Measurements from ENCODE around the gene PEPD.

Gene PEPD

DNA sequence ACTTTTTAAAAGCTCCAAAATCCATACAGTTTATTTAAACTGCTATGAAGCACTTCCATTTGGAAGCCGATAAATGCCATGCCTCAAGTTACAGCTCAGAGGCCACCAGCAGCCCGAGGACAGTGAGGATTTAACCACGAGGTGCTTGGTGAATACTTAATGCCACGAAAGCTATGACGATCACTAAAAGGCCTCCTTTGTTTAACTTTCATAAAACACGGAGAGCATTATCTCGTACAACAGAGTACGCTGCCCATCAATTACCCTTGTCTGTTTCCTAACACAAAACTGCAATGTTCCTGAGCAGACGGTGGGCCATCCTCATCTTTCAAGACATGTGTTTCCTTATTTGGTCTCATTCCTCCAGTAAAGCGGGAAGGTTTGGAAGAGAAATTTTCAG, 58.4 kb downstream of the PEPD start:
- FAIRE-seq (no peak), DNase-seq (ENCODE audit: insufficient read length, low spot score) (no peak)
- TF ChIP-seq POLR2A (IDR thresholded peaks at IDR 0.05; ENCODE audit: low read depth, low read length) = no peak

DNA sequence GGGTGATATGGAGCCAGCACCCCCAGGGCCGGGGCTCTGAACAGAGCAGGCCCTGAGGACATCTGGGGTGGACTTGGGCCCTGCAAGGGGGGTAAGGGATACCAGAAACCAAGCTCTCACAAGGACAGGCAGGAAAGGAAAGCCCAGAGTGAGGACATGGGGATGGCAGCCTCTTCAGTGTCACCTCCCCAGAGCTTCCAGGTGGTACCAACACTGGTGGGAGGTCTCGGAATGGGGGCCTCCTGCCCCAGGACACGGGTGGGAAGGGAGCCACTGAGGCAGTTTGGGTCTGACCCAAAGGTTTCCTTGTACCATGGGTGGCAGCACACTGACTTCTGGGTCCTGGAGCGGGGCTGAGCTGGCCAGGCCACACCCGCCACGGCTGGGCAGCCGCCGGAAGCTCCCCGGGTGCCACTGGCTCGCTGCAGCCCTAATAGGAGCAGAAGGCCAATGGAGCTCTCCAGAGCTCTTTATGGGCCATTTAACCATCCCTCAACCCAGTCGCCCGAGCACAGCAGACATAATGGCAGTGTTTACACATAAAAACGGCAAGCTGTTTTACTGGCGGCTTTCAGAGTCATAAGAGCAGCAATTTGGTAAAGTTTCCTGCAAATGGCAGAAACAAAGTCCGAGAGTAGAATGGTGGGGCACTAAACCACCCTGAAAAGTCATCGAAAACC, 59.3 kb downstream of the PEPD start:
- no peak for FAIRE-seq
- TF ChIP-seq POLR2A (IDR thresholded peaks at IDR 0.05; ENCODE audit: low read depth, low read length) = no peak
- DNase-seq (ENCODE audit: insufficient read length, low spot score) = no peak

DNA sequence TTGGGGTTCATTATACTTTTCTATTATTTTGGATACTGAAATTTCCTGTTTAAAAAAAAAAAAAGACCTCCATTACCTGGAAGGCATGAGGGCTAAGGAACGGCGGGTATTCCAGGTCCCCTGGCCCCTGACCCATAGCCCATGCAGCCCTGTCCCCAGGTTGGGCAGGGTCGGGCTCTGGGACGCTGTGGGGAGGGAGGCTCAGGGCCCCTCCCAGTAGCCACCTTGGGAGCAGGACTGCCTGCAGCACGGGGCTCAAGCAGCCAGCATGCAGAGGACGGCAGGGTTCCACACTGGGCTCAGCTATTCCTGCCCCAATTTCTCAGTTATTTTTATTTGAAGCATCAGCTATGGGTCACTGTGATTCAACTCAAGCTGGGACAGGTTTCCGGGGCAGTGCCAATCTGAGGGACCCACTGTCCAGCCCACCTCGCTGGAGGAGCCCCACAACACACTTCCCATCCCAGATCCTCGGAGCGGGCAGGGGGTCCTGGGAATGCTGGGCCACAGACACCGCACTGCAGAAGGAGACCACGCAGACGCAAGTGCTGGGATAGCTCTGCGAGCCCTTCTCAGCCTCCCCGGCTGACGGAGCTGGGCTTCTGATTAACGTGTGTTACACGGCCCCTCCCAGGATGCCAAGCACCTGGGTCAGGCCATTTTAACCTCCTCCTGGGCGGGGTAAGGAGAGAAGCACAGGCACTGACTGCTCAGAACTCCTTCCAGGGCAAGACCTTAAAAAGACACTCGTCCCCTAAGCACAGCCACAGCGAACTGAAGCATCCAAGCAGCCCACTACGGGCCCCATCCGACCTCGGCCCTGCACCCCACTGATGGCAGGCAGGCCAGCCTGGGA, 60.1 kb downstream of the PEPD start:
- no peak for TF ChIP-seq POLR2A (IDR thresholded peaks at IDR 0.05; ENCODE audit: low read depth, low read length)
- no peak for DNase-seq (ENCODE audit: insufficient read length, low spot score)
- FAIRE-seq = no peak

DNA sequence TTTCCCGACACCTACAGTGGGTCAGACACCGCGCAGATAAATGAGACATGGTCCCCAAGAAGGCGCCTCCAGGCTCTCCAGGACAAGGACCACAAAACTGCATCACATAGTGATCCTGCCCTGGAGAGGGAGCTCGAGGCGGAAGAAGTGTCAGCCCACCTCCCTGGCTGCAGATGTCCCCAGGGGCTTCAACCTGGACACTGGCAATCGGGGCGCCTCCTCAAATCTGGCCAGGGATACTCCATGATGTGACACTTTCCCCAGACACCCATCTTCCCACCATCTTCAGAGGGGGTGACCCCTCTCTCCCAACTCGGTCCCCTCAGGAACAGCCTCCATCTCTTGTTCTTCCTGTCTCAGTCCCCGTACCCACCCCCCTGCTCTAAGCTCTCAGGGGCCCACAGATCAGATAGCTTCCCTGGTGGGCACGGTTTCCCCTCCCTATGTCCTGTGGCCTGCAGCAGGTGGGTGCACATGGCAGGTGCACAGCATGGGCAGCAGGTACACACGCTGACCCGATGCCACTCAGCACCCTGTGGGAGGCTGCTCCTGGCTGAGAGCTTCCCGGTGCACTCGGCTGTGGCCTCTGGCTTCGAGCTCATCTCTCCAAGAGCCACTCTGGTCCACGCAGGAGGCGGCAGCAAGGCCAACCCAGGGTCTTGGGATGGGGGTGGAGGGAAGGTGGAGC, 61.2 kb downstream of the PEPD start:
- FAIRE-seq (no peak), DNase-seq (ENCODE audit: insufficient read length, low spot score) (no peak)
- no peak for TF ChIP-seq POLR2A (IDR thresholded peaks at IDR 0.05; ENCODE audit: low read depth, low read length)

DNA sequence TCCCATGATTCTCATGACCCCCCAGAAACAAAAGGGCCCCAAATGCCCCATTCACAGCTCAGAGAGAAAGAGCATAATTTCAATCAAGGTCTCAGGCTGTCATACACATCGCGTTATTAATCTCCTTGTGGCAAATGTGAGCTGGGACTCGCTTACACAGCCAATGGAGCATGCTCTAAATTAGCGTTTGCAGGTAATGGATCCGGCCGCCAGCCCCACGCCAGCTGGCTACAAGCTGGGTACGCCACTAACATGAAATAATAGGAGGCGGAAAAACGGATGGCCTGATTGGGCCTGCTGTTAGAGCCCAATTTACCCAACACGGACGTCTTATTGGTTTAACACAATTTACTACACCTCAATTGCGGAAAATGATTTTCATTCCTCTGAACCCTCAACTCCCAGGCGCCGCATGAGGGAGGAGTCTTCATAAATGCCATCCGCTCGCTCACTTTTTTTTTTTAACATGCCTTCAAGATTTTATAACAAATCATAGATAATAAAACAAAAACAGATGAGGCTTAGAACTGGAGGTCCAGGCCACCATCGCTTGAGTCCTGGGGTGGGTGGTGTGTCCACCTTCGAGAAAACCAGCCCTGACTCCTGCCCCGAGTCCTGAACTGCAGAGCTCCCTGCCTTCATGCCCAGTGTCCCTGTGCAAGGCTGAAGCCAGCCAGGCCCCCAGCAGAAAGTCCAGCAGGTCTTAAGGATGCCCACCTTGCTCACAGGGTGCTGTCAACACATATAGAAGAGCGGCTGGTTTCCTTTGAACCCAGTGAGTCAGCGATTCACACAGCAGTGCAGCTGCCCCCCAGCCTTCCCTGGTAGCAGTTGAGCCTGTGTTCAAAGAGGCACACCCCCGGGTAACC, 62.1 kb downstream of the PEPD start:
- FAIRE-seq = no peak

DNA sequence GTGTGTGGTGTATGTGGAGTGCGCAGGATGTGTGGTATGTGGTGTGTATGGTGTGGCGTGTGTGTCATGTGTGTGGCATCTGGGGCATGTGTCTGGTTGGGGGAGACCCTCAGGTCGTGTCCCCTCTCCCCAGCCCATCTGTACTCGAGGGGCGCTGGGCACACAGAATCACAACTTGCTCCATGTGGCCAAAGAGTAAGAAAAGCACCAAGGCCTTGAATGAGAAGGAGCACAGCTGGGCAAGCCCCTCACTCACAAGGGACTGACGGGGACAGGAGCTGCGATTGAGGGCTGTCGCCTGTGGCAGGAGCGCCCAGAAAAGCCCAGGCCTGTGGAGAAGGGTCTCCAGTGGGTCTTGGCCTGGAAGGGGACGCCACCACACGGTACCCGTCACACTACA, 62.8 kb downstream of the PEPD start:
- no peak for DNase-seq (ENCODE audit: insufficient read length, low spot score)
- no peak for FAIRE-seq
- no peak for TF ChIP-seq POLR2A (IDR thresholded peaks at IDR 0.05; ENCODE audit: low read depth, low read length)

More for the DNA sequence above, 62.1 kb downstream of the PEPD start:
- TF ChIP-seq POLR2A (IDR thresholded peaks at IDR 0.05; ENCODE audit: low read depth, low read length) = no peak
- DNase-seq (ENCODE audit: insufficient read length, low spot score) = no peak

DNA sequence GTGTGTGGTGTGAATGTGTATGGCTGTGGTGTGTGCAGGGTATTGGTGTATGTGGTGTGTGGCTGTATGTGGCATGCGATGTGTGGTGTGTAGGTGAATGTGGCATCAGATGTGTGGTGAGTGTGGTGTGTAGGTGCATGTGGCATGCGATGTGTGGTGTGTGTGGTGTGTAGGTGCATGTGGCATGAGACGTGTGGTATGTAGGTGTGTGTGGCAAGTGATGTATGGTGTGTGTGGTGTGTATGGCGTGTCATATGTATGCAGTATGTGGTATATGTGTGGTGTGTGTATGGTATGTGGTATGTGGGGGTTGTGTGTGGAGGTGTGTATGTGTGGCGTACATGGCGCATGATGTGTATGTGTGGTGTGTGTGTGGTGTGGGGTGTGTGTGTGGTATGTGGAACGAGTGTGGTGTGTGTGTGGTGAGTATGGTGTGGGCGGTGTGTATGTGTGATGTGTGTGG, 63.4 kb downstream of the PEPD start:
- FAIRE-seq = no peak
- no peak for TF ChIP-seq POLR2A (IDR thresholded peaks at IDR 0.05; ENCODE audit: low read depth, low read length)
- no peak for DNase-seq (ENCODE audit: insufficient read length, low spot score)

DNA sequence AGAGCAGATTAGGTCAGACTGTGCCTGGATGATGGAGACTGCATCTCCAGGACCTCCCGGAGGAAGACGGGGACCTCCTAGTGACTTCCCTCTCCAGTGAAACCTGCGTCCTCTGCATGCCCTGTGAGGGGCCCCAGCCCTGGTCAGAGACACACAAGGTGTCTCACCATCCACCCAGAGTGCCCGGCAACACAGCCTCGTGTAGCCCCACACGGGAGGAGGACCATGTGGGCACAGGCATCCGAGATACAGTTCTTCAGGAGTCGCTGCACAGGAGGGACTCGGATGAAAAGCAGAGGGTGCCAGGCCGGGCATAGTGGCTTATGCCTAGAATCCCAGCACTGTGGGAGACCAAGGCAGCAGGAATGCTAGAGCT, 64.8 kb downstream of the PEPD start:
- TF ChIP-seq POLR2A (IDR thresholded peaks at IDR 0.05; ENCODE audit: low read depth, low read length) = no peak
- FAIRE-seq = no peak
- DNase-seq (ENCODE audit: insufficient read length, low spot score) = no peak

DNA sequence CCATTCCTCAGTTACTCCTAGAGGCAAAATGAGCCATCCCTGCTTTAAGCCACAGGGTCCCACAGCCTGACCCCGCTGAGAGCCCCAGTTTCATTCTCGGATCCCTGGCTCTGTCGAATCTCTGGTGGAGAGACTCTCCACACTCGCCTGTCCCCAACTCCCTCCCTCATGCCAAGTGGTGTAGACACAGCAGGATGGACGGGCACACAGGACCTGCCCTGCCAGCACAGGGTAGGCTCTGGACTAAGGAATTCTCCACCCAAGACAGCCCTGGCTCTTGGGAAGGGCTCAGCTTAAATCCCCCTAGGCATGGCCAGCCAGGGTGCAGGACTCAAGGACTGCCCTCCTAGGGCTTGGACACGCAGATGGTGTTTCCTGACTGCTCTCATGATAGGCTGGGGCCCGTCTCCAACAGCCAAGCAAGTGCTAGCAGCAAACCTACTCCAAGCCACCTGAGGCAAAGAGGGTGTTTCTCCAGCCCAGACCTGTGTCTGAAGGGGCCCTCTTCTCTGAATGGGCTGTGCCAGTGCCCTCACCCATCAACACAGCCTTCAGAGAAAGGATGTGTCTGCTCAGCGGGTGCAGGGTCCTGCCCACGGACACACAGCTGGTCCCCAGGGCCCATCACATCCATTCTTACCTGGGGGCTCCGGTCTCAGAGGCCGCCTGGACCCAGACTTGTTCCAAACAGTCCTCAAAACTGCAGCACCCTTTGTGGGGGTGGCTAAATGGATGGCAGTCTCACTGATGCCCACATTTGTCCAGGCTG, 65.3 kb downstream of the PEPD start:
- TF ChIP-seq POLR2A (IDR thresholded peaks at IDR 0.05; ENCODE audit: low read depth, low read length) = no peak
- DNase-seq (ENCODE audit: insufficient read length, low spot score) (no peak), FAIRE-seq (no peak)

DNA sequence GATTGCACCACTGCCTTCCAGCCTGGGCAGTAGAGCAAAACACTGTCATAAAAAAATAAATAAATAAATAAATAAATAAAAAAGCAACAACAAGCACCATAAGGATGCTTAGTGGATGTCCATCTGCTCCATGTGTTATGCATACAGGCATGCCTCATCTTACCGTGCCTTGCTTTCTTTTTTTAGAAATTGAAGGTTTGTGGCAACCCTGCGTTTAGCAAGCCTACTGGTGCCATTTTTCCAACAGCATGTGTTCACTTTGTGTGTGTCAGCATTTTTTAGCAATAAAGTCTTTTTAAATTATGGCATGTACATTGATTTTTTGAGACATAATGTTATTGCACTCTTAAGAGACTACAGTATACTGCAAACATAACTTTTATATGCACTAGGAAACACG, 68.3 kb downstream of the PEPD start:
- TF ChIP-seq POLR2A (IDR thresholded peaks at IDR 0.05; ENCODE audit: low read depth, low read length) = no peak
- DNase-seq (ENCODE audit: insufficient read length, low spot score) (no peak), FAIRE-seq (no peak)

DNA sequence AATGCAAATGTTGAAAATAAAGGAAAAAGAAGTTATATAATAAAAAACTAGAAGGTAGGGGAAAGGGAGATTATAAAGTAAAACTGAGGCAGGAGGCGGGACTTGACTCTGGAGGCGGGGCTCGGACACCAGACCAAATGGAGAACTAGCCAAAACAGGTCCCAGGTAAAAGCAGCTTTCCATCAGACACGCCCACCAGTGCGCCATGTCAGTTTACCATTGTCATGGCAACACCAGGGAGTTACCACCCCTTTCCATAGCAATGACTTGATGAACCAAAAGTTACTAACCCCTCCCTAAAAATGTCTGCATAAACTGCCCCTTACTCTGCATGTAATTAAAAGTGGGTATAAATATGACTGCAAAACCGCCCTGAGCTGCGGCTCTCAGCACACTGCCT, 70.9 kb downstream of the PEPD start:
- no peak for TF ChIP-seq POLR2A (IDR thresholded peaks at IDR 0.05; ENCODE audit: low read depth, low read length)
- DNase-seq (ENCODE audit: insufficient read length, low spot score) (no peak), FAIRE-seq (no peak)

DNA sequence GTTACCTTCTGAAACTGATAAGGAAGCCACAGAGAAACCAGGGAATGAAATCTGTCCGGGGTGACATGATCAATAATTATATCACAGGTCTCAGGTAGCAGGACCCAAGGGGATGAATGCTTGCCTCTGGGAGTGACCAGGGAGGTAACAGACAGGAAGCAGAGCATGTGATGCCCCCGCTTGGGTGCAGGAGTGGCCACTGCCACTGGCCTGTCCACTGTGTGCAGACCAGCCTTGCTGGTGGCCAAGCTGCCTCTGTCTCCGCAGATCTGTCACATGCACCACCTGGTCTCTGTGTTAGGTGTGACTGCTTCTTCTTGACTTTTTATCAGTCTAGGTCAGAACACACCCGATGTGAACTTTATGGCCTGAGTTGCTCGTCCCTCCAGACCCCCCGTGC, 71.8 kb downstream of the PEPD start:
- FAIRE-seq = no peak
- no peak for DNase-seq (ENCODE audit: insufficient read length, low spot score)
- TF ChIP-seq POLR2A (IDR thresholded peaks at IDR 0.05; ENCODE audit: low read depth, low read length) = no peak

DNA sequence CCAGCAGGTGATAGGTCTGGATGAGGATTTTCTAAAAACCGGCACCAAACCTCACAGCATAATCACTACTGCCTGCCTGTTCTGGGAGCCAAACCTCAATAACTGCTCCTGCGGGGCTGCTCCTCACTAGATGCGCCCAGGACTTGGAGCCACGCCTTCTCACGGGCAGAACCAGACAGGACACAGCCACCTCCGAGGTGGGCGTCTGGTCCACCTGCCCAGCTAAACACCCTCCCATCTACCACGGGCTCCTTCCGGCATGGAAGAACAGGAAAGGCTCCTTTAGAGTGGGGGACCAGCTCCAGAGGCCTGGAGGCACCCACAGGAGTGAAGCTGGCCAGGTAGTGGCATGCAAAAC, 73.5 kb downstream of the PEPD start:
- DNase-seq (ENCODE audit: insufficient read length, low spot score) (no peak), FAIRE-seq (no peak)
- no peak for TF ChIP-seq POLR2A (IDR thresholded peaks at IDR 0.05; ENCODE audit: low read depth, low read length)
